Activated CD8-positive, alpha-beta memory T cell treated with anti-CD3 and anti-CD28 coated beads for 48 hours (primary cell): ENCODE data around the gene CADPS2.

Experiments used
- DNase-seq, 3 experiments: peaks; one replicate each; pipeline ENCODE4 v3.0.0-alpha.2; 2020; ENCODE audit warnings: low read depth in 2 of 3, low spot score in 2 of 3

Gene CADPS2

GRCh38 chr7:122397381-122397780, 488.9 kb downstream of the CADPS2 start:
- DNase-seq, result no peak

- no peak for DNase-seq
Measured at GRCh38 chr7:122394512-122394911, 491.7 kb downstream of the CADPS2 start.

DNA sequence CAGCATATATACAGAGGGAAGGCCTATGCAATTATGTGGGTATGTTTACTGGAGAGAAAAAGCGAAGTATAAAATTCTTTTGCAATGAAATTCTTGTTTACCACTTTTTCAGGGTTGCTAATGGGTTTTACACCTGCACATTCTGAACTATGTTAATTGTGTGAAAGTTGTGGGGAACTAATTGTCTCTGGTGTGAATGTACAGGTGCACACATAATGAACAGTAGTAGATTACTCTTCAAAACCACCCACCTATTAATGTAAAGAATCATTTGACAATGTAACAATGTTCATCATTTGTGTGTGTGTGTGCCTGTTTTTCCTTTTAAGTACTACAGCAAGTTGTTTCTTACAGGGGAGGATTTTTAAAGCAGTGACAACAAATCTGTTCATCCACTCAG, 501.7 kb downstream of the CADPS2 start:
- no peak for DNase-seq

GRCh38 chr7:122383934-122384333, 502.3 kb downstream of the CADPS2 start:
- DNase-seq, result no peak

DNA sequence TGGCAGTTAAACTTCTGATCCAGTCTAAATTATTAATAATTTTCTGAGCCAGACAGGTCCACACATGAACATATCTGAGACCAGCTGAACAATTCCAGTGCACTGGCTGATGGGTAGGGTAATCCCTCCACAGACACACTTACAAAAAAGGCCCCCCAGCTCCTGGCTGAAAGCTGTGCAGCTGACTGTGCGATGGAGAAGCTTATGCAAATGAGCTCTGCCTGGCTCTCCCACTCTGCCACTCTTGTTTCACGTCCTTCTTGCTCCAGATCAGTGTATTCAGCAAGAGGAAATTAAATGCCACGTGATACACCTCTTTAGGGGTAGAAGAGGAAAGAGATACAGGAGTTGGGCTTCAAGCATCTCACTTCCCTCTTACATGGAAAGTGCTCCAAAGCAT, 505.3 kb downstream of the CADPS2 start:
- no peak for DNase-seq

- DNase-seq, result no peak
Measured at GRCh38 chr7:122379491-122379890, 506.8 kb downstream of the CADPS2 start.

DNA sequence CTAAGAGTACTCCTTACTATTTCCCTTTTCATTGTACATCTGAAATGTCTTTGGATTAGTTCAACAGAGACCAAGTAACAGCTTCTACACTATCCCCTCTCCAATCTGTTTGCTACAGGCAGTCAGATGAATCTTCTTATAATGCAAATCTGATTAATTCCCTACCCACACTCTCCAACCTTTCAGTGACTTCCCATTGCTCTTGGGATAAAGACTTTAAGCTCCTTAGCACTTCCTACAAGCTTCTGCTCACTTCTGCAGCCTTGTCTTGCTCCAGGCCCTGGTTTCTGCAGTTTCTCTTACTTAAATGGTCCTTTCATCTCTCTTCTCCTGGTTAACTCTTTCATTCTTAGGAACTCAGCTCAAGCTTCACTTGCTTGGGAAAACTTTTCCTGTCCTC, 516.5 kb downstream of the CADPS2 start:
- no peak for DNase-seq

- no peak for DNase-seq
Measured at GRCh38 chr7:122364761-122365280, 521.4 kb downstream of the CADPS2 start.

DNA sequence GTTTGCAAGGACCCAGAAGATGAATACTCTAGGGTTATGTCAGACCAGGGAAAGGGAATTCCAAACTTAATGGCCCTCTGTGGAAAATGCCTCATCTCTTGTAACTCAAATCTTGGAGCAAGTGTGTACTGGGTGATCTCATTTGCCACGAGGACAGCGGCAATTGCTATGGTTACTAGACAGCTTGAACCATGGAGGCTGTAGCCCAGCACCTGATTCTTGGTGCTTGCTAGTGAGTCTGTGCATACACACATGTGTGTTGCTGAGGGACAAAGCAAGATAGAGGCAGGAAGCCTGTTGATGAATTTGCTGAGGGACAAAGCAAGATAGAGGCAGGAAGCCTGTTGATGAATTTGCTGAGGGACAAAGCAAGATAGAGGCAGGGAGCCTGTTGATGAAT, 523.1 kb downstream of the CADPS2 start:
- DNase-seq, result no peak

DNA sequence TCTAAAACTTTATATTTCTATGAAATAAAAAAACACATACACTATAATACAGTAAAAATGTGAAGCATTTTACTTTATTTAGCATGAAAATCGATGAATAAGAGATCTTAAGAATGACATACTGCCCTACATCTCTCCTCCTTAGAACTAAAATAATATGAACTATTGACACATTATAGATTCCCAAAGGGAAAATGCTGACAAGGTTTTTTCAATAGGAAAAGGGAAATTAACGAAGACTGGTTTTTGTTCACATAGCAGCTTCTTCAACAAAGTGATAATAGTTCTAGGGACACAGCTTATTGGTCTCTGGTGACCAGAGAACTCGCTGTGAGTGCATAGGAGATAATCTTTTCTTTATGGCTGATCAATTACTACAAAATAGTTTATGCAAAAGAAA, 523.8 kb downstream of the CADPS2 start:
- DNase-seq, result no peak

DNA sequence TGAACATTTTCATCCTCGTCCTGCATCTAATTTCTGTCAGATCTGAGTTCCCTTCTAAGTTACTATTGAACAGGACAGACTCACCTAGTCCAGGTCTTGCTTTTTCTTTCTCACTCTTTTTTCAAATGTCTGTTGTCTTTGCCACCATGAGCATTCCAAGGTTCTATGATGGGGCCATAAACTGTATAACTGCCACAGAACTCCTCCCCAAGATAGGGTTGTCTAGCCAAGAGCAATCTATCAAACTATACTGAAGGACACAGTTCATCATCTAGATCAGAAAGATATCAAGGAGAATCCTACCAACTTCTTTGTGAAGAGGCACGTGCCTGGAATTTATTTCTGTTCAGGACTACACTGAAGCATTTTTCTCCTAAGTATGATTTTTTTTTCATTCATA, 531.6 kb downstream of the CADPS2 start:
- DNase-seq, result no peak

- no peak for DNase-seq
Measured at GRCh38 chr7:122352454-122352853, 533.8 kb downstream of the CADPS2 start.

DNA sequence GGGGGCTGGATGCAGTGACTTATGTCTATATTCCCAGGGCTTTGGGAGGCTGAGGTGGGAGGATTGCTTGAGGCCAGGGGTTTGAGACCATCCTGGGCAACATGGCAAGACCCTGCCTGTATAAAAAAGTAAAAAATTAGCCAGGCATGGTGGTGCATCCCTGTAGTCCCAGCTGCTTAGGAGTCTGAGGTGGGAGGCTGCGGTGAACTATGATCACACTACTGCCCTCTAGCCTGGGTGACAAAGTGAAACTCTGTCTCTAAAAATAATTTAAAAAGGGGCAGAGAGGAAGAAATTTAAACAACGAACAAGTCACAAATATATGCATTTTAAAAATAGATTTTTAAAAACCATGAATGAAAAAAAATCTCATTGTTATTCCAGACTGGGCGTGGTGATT, 535.6 kb downstream of the CADPS2 start:
- DNase-seq, result no peak

GRCh38 chr7:122344303-122344620, 542.0 kb downstream of the CADPS2 start:
- DNase-seq, result no peak

- no peak for DNase-seq
Measured at GRCh38 chr7:122343601-122344302, 542.5 kb downstream of the CADPS2 start.

- no peak for DNase-seq
Measured at GRCh38 chr7:122340427-122340826, 545.8 kb downstream of the CADPS2 start.

- no peak for DNase-seq
Measured at GRCh38 chr7:122339145-122339904, 546.9 kb downstream of the CADPS2 start.

DNA sequence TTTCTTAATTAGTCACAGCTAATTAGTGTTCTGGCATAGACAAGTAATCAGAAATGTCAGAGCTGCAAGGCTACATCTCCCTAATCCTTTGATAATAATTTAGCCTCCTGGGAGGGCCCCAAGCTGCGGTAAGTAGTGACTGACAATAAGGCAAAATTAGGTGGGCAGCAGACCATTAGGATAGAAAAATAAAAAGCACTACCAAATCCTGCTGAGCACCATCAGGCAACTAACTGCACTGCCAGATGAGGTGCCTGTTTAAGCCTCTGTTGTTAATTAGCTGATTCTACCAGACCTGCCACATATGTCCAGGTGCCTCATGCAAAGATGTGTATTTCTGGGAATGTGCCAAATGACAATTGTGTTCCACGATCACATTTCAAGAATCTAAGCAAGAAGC, 549.2 kb downstream of the CADPS2 start:
- DNase-seq, result no peak

- DNase-seq, result no peak
Measured at GRCh38 chr7:122329145-122329802, 557.0 kb downstream of the CADPS2 start.

- no peak for DNase-seq
Measured at GRCh38 chr7:122327969-122328368, 558.3 kb downstream of the CADPS2 start.

DNA sequence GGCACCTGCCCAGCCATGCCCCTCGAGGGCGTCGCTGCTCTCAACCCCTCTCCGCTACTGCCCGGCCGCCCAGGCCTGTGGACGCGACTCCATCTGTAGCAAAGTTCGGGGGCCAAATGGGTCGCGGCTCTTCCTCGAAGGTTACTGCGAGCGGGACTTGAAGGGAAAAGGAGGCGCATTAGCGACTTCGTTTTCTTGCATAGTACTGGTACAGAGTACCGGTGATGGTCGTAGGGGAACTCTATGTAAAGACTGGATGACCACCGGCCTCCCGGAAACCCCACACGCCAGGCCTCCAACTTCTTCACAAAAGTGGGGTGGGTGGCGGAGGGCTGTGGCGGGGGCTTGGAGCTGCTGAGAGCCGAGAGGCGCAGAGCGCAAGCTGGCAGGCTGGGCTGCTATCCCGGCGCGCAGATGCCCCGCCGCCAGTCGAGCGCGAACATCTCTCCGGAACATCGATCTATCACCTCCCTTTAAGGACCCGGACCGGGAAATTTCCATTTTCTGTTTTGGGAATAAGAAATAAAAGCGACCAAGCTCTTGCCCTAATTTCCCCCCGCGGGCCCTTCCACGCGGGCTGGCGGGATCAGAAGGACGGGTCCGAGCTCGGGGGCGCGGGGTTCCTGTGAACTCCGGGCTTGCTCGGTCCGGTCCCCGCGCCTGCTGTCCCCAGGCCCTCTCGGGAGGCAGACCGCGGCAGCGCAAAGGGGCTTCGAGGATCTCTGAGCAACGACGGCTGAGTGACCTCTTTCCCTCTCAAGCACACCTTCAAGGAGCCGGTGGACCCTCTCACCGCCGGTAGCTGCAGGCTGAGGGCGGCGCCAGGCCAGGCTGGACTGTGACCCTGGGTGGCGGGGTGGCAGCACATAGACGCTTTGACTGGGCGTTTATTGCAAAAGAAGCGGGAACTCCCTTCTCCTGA, 569.5 kb downstream of the CADPS2 start:
- DNase-seq, result no peak
